HG02870 (cell line): Measurements from ENCODE around the gene CCS.
"Not testable (repeated sequence)": the region's sequence is repeated elsewhere in the genome, so short reads cannot be mapped to it uniquely, and the experiment has no call there.

Experiments used
- ATAC-seq: cut with Tn5 transposase; IDR thresholded peaks from one replicate; pipeline ENCODE4 v1.9.1; 2021; ENCODE audit warnings: mild to moderate bottlenecking, moderate library complexity; ENCODE audit not compliant: unreplicated experiment

Gene CCS

DNA sequence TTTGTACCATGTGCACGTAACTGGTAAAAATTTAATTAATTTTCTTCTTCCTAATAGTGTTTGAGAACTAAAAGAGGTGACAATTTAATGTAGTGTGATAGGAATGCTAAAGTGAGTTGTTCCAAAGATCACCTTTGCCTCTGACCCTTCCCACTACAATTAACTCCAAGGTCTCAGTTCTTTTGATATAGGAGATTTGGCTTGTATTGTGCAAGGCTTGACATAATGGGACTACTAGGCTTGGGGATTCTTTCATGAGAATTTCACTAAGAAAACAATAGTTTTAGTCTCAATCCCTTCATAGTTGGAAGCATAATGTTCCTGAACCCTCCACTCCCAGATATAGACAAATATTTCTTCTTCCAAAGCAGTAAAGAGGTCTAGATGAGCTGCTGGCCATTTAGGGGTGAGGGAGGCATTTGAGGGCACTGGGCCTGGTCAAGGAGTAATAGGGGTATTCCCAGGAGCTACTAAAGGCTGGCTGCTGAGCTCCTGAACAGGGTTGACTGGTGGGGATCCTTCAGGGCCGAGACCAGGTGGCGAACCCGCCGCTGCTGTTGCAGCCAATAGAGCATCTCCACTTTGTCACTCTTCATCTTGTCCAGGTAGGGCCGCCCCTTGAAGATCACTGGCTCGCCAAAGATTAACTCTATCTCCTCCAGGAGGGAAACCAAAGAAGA is 2.8 kb upstream of the CCS start:
- no peak for ATAC-seq

DNA sequence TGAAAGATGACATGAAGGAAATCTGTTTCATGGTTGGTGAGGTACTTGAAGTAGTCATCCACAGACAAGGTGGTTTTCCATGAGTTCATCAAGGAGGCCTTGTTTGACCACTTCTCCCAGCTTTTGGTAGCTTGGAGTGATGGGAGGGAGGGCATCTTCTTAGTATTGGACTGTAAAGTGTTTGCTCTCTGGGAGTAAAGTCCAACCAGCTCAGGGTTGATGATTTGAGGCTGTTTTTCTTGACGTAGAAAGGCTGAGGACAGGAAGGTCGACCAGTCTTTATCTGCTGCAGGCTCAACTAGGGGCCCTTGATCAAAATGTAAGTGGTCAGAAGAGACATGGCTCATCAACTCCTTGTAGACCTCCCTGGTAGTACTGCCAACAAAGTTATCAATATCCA is 1.8 kb upstream of the CCS start:
- no peak for ATAC-seq

DNA sequence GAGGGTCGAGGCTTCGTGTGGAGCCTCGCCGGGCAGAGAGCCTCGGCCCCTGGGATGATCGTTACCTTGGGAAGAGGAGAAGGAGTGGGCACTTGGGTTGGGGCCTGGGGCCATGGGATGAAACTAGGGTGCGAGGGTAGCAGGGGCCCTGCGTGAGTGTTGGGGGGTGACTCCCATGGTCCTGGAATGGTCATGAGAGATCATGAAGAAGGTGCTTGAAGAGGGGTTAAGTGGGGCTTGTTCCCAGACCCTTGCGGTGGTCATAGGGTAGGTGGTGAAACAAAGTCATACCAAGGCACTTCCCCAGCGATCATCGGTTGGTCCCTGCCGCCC is 284 bp downstream of the CCS start:
- peak; percentile 13 for ATAC-seq

DNA sequence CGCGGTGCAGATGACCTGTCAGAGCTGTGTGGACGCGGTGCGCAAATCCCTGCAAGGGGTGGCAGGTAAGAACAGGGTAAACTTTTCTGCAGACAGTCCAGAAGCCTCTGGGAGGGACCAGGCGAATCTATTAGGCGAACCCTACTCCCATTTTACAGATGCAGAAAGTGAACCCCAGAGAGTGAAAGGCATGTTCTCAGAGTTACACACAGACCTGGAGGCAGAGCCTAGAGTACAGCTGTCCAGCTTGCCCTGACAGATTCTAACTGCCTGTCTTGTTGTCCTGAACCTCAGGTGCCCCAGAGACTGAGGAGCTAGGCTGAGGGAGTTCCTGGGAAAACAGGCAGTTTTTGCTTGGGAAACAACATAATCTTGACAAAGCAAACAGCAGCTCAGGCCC is 665 bp downstream of the CCS start:
- ATAC-seq, result no peak

DNA sequence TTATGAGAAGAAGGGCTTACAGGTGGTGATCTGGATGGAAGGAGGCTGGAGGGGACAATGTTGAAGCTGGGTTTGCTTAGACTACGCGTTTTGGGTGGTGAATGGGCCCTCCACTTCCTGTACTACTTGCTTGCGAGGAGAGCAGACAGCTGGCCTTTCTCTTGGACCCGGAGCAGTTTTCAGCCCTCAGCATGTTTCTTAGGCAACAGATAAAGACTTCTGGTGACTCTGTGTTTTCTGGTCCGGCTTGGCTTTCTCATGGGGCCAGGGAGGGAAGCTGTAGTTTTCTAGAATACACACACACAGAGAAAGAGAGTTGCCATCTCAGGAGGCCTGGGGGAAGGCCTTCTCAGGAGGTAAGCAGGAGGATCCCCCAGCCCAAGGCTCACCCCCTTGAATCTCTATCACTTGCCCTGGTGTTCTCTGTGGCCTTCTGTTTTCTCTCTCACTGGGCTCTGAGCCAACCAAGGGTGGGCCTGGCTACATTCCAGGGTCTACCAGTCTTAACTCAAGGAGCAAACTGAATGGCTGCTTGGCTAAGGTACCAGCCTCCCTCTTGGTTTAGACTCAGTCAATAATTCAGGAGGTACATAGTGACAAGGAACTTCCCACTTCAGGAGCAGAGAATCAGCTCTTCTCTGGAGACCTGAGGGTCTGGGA is 2.4 kb downstream of the CCS start:
- ATAC-seq, result no peak

DNA sequence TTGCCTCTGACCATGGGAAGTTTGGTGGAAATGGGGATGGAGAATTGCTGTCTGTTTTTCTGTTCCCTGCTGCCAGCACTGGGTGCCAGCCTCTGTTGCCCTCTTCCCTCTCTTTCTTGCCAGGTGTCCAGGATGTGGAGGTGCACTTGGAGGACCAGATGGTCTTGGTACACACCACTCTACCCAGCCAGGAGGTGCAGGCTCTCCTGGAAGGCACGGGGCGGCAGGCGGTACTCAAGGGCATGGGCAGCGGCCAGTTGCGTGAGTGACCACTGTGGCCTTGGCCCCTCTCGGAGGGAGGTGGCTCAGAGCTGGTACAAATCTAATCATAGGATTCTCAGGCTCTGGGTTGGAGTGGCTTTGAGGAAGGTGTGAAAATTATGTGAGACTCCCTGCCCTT is 6.0 kb downstream of the CCS start:
- ATAC-seq, result no peak

DNA sequence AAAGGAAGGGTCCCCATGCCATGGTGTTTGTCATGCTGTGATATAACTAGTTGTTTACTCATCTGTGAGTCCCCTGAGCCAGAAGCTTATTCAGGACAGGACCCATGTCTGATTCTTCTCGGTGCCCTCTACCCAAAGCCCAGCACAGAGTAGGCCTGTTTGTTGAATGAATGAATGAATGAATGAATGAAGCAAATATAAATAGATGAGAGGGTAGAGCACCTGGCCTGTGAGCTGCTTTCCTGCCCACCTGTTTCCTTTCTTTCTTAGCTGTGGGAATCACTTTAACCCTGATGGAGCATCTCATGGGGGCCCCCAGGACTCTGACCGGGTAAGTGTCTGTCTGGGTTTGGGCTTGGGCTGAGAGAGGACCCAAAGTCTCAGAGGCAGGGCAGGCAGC is 7.2 kb downstream of the CCS start:
- ATAC-seq, result no peak

DNA sequence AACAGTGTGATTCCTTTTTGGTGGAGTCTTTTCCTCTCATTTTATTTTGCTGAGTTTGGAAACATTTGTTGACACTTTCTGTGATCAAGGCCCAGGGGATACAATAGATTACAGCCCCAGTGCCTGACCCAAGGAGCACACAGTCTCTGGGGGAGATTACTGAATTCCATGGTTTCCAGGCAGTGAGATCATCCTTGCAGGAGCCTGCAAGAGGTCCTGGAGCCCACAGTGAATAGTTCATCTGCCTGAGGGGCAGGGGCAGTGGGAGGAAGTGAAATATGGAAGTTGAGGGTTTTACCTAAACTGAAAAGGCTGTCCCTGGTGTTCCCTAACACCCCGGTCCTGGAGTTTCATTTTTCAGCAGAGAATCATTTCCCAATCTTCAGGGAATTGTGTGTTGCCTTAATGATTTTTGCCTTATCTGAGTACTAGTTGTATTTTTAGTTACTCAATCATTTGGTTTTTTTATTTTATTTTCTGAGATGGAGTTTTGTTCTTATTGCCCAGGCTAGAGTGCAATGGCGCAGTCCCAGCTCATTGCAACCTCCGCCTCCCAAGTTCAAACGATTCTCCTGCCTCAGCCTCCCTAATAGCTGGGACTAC is 7.7 kb downstream of the CCS start:
- no peak for ATAC-seq

DNA sequence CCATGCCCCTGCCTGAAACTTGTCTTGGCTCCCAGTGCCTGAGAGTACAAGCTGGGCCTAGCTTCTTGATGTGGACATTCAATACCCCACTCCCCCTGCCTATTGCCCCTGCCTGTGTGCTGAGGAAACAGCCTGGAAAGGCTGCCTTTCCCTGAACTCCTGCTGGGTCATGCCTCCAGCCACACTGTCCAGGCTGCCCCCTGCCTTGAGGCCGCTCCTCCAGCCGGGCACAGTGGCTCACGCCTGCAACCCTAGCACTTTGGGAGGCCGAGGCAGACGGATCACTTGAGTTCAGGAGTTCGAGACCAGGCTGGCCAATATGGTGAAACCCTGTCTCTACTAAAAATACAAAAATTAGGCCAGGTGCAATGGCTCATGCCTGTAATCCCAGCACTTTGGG is 10.1 kb downstream of the CCS start:
- ATAC-seq, result no peak

DNA sequence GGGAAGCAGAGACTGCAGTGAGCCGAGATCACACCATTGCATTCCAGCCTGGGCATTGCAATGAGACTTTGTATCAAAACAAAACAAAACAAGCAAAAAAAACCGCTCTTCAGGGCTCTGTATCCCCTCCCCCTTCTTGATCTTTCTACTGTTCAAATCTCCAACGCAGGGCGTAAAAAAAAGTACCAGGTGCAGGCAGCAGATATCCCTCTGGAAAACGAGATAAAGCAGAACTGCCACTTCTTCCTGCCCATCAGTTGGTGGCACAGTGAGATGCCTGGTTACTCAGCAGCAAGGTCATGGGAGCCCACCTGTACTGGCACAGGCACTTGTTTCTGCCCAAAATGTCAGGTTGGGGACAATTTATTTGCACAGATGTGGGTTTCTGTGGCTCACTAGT is 11.2 kb downstream of the CCS start:
- no peak for ATAC-seq

DNA sequence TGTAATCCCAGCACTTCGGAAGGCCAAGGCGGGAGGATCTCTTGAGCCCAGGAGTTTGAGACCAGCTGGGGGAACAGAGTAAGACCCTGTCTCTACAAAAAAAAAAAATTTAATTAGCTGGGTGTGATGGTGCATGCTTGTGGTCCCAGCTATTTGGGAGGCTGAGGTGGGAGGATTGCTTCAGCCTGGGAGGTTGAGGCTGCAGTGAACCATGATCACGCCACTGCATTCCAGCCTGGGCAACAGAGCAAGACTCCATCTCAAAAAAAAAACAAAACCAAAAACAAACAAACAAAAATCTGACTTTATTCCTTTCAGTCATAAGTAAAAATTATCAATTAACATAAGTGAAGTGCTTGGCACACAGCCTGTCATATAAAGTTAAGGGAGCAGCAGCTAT is 13.6 kb downstream of the CCS start:
- ATAC-seq, result not testable (repeated sequence)

DNA sequence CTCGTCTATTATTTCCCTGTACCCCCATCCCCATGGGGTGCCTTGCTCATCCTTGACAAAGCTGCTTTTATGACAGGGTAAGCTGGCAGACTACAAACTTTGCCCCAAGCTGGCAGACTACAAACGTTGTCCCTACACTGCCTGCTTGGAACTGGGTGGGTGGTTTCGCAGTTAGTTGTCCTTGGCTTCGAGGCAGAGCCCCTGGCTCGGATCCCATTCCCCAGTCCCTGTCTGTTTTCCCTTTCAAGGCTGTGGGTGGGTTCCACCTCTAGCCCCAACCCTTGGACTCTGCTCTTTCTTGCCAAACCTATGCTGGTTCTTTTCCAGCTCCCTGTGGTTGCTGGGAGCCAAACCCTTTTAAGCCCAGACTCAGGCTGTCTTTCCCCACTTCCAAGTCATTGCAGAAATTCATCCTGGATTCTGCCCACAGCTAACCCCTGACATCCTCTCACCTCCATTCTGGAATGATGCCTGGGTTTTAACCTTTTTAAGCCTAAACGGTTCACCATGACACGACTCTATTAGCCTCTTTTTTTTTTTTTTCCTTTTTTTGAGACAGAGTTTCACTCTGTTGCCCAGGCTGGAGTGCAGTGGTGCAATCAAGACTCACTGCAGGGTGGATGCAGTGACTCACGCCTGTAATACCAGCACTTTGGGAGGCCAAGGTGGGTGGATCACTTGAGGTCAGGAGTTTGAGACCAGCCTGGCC is 14.3 kb downstream of the CCS start:
- no peak for ATAC-seq

DNA sequence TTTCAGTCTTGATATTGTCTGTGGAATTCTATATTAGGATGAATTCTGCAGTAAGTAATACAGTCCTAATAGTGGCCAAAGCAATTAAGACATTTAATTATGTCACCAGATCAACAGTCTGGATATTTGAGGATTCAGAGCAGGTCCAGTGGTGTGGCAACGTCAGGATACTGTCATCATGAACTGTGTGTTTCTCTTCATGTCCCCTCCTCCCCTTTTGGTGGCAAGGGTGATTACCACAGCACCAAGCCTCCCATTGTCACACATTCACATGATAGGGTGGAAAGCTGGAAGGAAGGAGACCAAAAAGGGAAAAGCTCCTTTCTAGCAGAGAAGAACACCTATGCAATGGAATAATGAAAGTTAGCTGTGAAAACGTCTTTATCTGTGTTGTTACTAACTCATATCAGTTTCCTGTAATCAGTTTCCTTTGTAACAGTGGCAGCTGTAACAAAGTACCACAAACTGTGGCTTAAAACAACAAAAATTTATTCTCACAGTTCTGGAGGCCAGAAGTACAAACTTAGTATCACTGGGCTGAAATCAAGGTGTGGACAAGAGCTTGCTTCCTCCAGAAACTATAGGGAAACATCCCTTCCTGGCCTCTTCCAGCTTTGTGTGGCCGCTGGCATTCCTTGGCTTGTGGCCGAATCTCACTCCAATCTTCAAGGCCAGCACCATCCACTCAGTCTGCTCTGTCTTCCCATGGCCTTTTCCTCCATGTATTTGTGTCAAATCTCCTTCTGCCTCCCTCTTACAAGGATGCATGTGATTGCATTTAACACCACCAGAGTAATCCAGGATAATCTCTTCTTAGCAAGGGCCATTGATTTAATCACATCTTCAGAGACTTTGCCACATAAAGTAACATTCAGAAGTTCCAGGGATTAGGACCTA is 17.0 kb downstream of the CCS start:
- ATAC-seq, result no peak

DNA sequence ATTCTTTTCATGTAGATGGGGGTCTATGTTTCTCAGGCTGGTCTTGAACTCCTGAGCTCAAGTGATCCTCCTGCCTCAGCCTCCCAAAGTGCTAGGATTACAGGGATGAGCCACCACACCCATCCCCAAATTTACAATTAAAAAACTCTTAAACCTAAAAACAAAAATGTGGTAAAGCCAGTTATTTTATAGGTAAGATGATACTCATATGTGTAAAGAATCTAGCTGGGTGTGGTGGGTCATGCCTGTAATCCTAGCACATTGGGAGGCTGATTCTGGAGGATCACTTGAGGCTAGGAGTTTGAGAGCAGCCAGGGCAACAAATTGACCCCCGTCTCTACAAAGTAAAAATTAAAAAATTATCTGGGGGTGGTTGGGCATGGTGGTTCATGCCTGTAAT is 19.5 kb downstream of the CCS start:
- no peak for ATAC-seq

DNA sequence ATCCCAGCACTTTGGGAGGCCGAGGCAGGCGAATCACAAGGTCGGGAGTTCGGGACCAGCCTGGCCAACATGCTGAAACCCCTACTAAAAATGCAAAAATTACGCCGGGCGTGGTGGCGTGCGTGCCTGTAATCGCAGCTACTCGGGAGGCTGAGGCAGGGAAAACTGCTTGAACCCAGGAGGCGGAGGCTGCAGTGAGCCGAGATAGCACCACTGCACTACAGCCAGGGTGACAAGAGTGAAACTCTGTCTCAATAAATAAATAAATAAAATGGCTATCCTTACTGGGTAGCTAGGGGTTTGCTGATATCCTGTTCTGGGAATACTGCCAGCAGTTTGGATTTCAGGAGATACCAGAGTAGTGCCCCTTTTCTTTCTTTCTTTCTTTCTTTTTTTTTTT is 21.1 kb downstream of the CCS start:
- no peak for ATAC-seq

DNA sequence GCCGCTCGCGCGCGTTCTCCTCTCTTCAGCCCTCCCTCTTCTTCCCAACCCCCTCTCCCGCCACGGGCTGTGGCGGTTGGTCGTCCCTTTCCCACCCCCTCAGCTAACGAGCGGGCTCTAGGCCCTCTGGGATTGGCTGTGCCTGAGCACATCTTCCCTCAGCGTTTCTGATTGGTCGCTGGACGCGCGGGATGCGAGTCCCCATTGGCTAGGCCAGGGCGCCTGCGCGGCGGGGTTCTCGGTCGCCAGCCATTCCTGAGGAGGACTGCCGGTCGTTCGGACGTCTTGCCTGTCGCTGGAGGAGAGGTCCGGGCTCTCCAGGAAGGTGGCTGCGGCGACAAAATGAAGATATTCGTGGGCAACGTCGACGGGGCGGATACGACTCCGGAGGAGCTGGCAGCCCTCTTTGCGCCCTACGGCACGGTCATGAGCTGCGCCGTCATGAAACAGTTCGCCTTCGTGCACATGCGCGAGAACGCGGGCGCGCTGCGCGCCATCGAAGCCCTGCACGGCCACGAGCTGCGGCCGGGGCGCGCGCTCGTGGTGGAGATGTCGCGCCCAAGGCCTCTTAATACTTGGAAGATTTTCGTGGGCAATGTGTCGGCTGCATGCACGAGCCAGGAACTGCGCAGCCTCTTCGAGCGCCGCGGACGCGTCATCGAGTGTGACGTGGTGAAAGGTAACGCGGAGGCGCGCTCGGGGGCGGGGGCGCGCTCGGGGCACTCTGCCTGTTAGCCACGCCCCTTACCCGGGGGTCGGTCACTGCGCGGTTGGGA is 23.6 kb downstream of the CCS start, which contains the start of gene RBM14:
TSS of gene RBM14 (plus strand) at position 252 of the 776 bp plus-strand sequence. CDS start at position 343, 91 bp downstream.
- ATAC-seq, result peak; percentile 87

DNA sequence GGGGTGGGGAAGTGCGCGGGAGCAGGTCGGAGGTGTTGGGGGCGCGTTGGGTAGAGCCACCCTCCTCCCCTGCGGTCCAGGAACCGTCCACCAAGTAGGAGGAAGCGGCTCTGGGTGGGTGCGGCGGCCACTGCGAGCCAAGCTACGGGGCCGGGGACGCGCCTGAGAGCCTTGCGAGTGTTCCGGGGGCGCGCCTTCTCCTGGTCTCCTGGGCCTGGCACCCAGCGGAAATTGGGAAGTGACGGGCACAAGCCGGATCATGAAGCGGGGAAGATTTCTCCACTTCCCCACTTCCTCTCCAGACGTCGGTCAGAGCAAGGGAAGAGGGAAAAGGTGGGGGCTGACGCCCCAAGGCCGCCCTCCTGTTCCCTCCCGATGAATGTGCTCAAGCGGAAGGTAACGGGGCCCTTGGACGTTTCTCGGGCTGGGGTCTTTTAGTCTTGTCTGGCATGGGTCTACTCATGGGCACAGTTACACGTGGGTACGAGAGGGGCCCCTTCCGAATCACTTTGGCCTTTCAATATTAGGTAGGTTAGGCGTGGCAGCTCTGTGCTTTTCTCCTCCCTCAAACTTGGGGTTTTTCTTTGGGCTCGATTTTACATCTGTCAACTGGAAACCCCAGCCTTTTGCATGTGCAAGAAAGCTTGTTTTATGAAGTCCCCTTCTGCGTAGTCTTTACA is 24.3 kb downstream of the CCS start:
- peak; percentile 2 for ATAC-seq

DNA sequence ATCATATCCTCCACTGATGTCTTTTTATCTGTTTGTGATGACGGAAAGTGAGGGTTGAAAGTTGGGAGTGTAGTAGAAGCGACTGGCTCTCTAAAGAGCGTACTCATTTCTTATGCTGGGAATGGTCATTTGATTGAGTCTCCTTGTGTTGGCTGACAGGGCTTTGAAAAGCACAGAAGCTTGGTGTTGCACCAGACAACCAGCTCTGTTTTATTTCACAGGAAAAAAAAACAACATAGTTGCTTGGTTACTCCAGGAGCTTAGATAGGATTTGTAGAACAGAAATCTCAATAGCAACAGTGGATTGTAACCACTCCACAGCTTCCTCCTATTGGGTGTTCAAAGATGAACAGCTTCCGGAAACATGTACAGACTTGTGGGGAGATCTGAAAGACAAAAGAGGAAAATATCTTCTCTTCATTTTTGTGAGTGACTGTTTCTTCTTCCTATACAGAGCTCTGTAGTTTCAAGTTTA is 26.1 kb downstream of the CCS start:
- no peak for ATAC-seq

DNA sequence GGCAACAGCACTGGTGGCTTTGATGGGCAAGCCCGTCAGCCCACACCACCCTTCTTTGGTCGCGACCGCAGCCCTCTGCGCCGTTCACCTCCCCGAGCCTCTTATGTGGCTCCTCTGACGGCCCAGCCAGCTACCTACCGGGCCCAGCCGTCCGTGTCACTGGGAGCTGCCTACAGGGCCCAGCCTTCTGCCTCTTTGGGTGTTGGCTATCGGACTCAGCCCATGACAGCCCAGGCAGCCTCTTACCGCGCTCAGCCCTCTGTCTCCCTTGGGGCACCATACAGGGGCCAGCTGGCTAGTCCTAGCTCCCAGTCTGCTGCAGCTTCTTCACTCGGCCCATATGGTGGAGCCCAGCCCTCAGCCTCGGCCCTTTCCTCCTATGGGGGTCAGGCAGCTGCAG is 31.5 kb downstream of the CCS start:
- no peak for ATAC-seq
